Glutamatergic neuron (in vitro differentiated cells): ENCODE results near the gene EPYC. TPM values are rescaled to one million over a fixed set of nuclear protein-coding genes. Genes with fewer than 3 reads are reported as not detected.

Experiments used
- DNase-seq: peaks from one replicate; pipeline ENCODE4 v3.0.0; 2022
- H3K27ac Mint-ChIP-seq: one replicate; pipeline ENCODE4 v1.8.0; 2020; ENCODE audit warnings: mild to moderate bottlenecking, mixed read lengths, inconsistent platforms; ENCODE audit not compliant: unreplicated experiment
- H3K27me3 Mint-ChIP-seq: one replicate; pipeline ENCODE4 v1.8.0; 2020; ENCODE audit warnings: mild to moderate bottlenecking, moderate library complexity, mixed read lengths, inconsistent platforms; ENCODE audit not compliant: unreplicated experiment
- H3K36me3 Mint-ChIP-seq: one replicate; pipeline ENCODE4 v1.8.0; 2020; ENCODE audit warnings: mild to moderate bottlenecking, mixed read lengths, inconsistent platforms; ENCODE audit not compliant: unreplicated experiment
- H3K4me1 Mint-ChIP-seq: one replicate; pipeline ENCODE4 v1.8.0; 2020; ENCODE audit warnings: mild to moderate bottlenecking, low read depth, mixed read lengths, inconsistent platforms; ENCODE audit not compliant: unreplicated experiment
- H3K4me3 Mint-ChIP-seq: one replicate; pipeline ENCODE4 v1.8.0; 2020; ENCODE audit warnings: mild to moderate bottlenecking, mixed read lengths, inconsistent platforms; ENCODE audit not compliant: unreplicated experiment
- H3K9me3 Mint-ChIP-seq: one replicate; pipeline ENCODE4 v1.8.0; 2020; ENCODE audit warnings: mild to moderate bottlenecking, moderate library complexity, mixed read lengths, inconsistent platforms; ENCODE audit not compliant: unreplicated experiment
- total RNA-seq: library from RNA; stranded (reverse); fragmentation: NEBNext Ultra II Directional; extraction: Animal tissue kit (Norgen Biotek cat#: 25700); gene quantifications from one replicate; pipeline ENCODE4 v1.2.1, GENCODE V29; 2021; ENCODE audit not compliant: unreplicated experiment
- TF ChIP-seq, protein P1 (sequence below): fragments of 200-600 bp; sonication (generic); IDR thresholded peaks from one replicate; pipeline ENCODE4 v1.5.0; 2021; ENCODE audit not compliant: partially characterized antibody, unreplicated experiment

Gene EPYC
- total RNA-seq, 1 donor from 2014 or later = not detected

DNA sequence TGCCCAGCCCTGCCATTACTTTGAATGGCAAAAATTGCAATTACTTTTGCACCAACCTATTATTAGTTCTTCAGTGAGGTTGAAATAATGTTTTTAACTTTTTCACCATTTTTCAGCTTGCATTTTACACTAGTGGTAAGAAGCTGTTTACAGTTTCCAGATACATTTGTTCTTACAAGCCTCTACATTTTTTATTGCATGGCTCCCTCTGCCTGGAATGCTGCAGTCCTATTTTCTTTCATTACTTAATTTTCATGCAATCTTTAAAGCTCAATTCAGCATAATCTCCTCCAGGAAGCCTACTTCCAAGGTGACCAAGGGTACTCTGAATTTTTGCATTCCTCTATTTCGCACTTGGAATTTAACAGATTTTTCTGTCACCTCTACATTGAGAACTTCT, 83.2 kb downstream of the EPYC start:
- H3K9me3 Mint-ChIP-seq = no peaks in the 10 kb centered on the region
- no peak overlapping the region for H3K4me3 Mint-ChIP-seq
- DNase-seq = no peak
- H3K4me1 Mint-ChIP-seq = peaks cover 4% of the 10 kb centered on the region
- no peak overlapping the region for H3K27ac Mint-ChIP-seq
- H3K27me3 Mint-ChIP-seq = no peaks in the 10 kb centered on the region
- H3K36me3 Mint-ChIP-seq = no peaks in the 10 kb centered on the region
- TF ChIP-seq, protein P1, sequence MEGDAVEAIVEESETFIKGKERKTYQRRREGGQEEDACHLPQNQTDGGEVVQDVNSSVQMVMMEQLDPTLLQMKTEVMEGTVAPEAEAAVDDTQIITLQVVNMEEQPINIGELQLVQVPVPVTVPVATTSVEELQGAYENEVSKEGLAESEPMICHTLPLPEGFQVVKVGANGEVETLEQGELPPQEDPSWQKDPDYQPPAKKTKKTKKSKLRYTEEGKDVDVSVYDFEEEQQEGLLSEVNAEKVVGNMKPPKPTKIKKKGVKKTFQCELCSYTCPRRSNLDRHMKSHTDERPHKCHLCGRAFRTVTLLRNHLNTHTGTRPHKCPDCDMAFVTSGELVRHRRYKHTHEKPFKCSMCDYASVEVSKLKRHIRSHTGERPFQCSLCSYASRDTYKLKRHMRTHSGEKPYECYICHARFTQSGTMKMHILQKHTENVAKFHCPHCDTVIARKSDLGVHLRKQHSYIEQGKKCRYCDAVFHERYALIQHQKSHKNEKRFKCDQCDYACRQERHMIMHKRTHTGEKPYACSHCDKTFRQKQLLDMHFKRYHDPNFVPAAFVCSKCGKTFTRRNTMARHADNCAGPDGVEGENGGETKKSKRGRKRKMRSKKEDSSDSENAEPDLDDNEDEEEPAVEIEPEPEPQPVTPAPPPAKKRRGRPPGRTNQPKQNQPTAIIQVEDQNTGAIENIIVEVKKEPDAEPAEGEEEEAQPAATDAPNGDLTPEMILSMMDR = no peak

DNA sequence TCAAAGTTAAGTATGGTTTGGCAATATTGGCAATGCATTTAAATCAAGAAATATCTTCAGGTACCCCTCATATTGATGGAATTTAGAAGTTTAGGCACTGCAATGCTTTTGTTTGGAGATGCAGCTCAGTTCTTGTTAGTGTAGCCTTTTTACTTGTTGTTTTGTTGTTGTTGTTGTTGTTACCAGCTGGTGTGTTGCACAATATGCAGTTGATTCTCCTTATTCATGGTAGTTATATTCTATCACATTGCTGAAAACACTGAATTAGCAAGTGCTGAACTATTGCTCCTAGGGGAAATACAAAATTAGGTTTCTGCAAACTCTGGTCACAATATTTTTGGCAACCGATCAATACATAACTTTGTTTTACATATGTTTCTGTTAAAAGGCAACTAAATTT, 84.5 kb downstream of the EPYC start:
- Mint-ChIP-seq H3K36me3 (no peaks in the 10 kb centered on the region), H3K27me3 (no peaks in the 10 kb centered on the region), H3K4me3 (no peak overlapping the region), H3K9me3 (no peaks in the 10 kb centered on the region), H3K27ac (no peak overlapping the region), H3K4me1 (peaks cover 4% of the 10 kb centered on the region)
- TF ChIP-seq, protein P1 = no peak
- DNase-seq = no peak

DNA sequence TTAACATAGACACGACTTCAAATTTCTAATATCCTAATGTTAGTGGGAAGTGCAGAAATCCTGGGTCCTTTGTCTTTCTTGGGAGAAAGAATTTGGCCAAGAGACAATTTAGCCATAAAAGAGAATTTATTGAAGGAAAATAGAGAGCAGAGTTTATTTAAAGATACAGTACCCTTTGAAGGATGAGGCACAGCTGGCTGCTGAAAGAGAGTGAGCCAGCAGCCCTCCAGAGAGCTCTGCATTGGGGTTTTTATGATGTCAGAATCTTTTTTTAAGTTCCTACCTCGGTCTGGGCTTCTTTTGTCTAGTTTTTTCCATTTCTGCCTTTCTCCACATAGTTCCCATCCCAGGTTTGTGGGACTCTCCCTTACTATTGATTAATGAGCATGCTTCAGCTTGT, 87.3 kb downstream of the EPYC start:
- Mint-ChIP-seq H3K4me1 (no peaks in the 10 kb centered on the region), H3K27ac (no peak overlapping the region), H3K27me3 (no peaks in the 10 kb centered on the region), H3K4me3 (no peak overlapping the region), H3K36me3 (no peaks in the 10 kb centered on the region), H3K9me3 (no peaks in the 10 kb centered on the region)
- no peak for DNase-seq
- TF ChIP-seq, protein P1 = no peak

DNA sequence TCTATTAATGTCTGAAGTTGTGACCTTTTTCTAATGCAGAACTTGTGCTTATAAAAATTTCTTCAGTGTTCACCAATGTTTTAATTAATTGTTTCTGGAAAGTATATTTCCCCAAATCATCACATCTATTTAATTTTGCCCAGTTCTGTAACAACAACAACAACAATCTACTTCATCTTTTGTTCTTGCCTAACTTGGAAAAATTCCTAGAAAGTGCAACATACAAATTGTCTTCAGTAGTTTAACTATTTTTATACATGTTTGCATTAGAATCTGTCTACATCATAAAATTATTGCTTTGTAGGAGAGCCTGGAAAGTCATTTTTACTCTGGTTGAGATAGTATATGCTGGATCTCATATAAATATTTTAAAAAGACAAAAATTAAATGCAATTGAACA, 88.3 kb downstream of the EPYC start:
- Mint-ChIP-seq H3K4me3 (no peak overlapping the region), H3K27ac (no peak overlapping the region), H3K36me3 (no peaks in the 10 kb centered on the region), H3K27me3 (no peaks in the 10 kb centered on the region), H3K9me3 (no peaks in the 10 kb centered on the region), H3K4me1 (no peaks in the 10 kb centered on the region)
- no peak for DNase-seq
- TF ChIP-seq, protein P1 = no peak

DNA sequence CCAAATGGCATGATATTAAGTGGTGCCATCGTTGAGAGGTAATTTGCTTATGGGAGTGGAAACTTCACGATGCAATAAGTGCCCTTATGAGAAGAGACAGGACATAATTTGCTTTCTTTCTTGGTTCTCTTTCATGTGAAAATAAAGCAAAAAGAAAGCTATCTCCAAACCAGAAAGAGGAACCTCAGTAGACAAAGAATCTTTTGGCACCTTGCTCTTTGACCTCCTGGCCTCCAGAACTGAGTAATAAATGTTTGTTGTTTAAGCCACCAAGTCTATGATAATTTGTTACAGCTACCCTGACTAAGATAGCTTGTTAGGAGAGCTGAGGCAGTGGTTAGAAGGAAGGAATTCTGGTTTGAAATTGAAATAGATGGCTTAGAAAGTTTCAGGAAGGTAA, 89.4 kb downstream of the EPYC start:
- Mint-ChIP-seq H3K4me1 (no peaks in the 10 kb centered on the region), H3K36me3 (no peaks in the 10 kb centered on the region), H3K27me3 (no peaks in the 10 kb centered on the region), H3K27ac (no peak overlapping the region), H3K9me3 (no peaks in the 10 kb centered on the region), H3K4me3 (no peak overlapping the region)
- DNase-seq = no peak
- TF ChIP-seq, protein P1 = no peak

Other genes with a start within 250 kb of the EPYC start
- not detected for gene CCER1, start 49.8 kb downstream of the EPYC start, total RNA-seq
- not detected for gene KERA, start 53.1 kb upstream of the EPYC start, total RNA-seq
- gene LUM, start 106.5 kb upstream of the EPYC start, total RNA-seq = not detected
- gene DCN, start 177.8 kb upstream of the EPYC start, total RNA-seq = not detected